Nephron (organoid): ENCODE measurements around the gene ABLIM2.

Experiments
- H3K27ac Mint-ChIP-seq, 3 experiments: 2 replicates each; pipeline ENCODE4 v1.8.0; 2020; ENCODE audit warnings: mixed read lengths in 3 of 3, mild to moderate bottlenecking in 2 of 3, moderate library complexity in 1 of 3
- H3K27me3 Mint-ChIP-seq: 2 replicates; pipeline ENCODE4 v1.8.0; 2021; ENCODE audit warnings: low read depth, mild to moderate bottlenecking, moderate library complexity, mixed read lengths
- H3K36me3 Mint-ChIP-seq: 2 replicates; pipeline ENCODE4 v1.8.0; 2020; ENCODE audit warnings: low read depth, mixed read lengths
- H3K4me1 Mint-ChIP-seq: 2 replicates; pipeline ENCODE4 v1.8.0; 2020; ENCODE audit warnings: mixed read lengths
- H3K4me3 Mint-ChIP-seq, 3 experiments: 2 replicates each; pipeline ENCODE4 v1.8.0; 2020; ENCODE audit warnings: mild to moderate bottlenecking in 3 of 3, mixed read lengths in 3 of 3, moderate library complexity in 2 of 3
- H3K9me3 Mint-ChIP-seq: 2 replicates; pipeline ENCODE4 v1.8.0; 2020; ENCODE audit warnings: mixed read lengths
- TF ChIP-seq, protein P1 (sequence below), 3 experiments: fragments of 200-600 bp; sonication (generic); IDR thresholded peaks; one replicate each; pipeline ENCODE4 v1.5.0; 2021; ENCODE audit warnings: antibody characterized with exemption in 3 of 3; ENCODE audit not compliant: unreplicated experiment in 3 of 3

ABLIM2 gene

GRCh38 chr4:8016527-8016926 is 142.1 kb downstream of the ABLIM2 start:
- H3K4me3 Mint-ChIP-seq, result no peak overlapping the region

GRCh38 chr4:8015512-8015911 is 143.1 kb downstream of the ABLIM2 start:
- Mint-ChIP-seq H3K27ac (no peak overlapping the region), H3K9me3 (no peaks in the 10 kb centered on the region), H3K4me3 (no peak overlapping the region)

More at GRCh38 chr4:8016527-8016926, 142.1 kb downstream of the ABLIM2 start:
- H3K27me3 Mint-ChIP-seq, result peaks cover 12% of the 10 kb centered on the region
- no peaks in the 10 kb centered on the region for H3K9me3 Mint-ChIP-seq
- TF ChIP-seq, protein P1, sequence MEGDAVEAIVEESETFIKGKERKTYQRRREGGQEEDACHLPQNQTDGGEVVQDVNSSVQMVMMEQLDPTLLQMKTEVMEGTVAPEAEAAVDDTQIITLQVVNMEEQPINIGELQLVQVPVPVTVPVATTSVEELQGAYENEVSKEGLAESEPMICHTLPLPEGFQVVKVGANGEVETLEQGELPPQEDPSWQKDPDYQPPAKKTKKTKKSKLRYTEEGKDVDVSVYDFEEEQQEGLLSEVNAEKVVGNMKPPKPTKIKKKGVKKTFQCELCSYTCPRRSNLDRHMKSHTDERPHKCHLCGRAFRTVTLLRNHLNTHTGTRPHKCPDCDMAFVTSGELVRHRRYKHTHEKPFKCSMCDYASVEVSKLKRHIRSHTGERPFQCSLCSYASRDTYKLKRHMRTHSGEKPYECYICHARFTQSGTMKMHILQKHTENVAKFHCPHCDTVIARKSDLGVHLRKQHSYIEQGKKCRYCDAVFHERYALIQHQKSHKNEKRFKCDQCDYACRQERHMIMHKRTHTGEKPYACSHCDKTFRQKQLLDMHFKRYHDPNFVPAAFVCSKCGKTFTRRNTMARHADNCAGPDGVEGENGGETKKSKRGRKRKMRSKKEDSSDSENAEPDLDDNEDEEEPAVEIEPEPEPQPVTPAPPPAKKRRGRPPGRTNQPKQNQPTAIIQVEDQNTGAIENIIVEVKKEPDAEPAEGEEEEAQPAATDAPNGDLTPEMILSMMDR (IDR thresholded peaks at IDR 0.05; ENCODE audit: unreplicated experiment in 3 of 3), result no peak
- no peak overlapping the region for H3K27ac Mint-ChIP-seq
- no peaks in the 10 kb centered on the region for H3K4me1 Mint-ChIP-seq
- H3K36me3 Mint-ChIP-seq, result no peaks in the 10 kb centered on the region

DNA sequence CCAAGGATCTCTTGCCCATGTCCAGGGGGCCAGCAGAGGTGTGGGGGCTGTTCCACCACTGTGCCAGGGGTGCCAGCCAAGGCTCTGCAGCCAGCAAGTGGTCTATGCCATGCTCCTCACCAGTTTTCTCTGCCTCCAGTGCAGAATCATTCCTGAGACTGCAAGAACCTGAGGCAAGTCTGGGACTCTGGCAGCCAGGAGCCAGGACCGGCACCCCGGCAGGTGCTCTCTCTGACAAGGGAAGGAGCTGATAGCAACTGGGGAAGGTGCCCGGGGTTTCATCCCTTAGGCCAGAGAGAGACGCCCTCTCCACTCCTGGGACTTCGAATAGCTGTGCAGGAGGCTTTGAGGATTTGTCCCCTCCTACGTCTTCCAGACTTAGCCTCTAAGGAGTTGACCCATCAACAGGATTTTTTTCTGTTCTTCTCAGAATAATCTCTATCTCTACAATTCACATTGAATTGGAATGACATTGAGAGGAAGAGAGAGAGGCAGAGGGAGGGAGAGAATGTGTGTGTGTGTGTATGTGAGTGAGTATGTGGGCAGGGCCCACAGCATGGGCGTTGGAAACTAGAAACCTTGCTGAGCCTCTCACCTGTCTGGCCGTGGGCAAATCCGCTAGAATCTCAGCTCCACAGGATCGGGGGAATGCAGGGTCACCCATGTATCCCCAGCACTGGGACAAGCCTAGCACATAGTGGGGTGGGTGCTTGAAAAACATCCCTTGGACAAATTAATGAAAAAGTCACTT is 144.5 kb downstream of the ABLIM2 start:
- Mint-ChIP-seq H3K36me3 (no peaks in the 10 kb centered on the region), H3K9me3 (no peaks in the 10 kb centered on the region), H3K27me3 (peaks cover 6% of the 10 kb centered on the region), H3K27ac (no peak overlapping the region), H3K4me1 (peaks cover 16% of the 10 kb centered on the region), H3K4me3 (no peak overlapping the region)
- TF ChIP-seq, protein P1 (IDR thresholded peaks at IDR 0.05; ENCODE audit: unreplicated experiment in 3 of 3), result no peak

More at GRCh38 chr4:8015512-8015911, 143.1 kb downstream of the ABLIM2 start:
- Mint-ChIP-seq H3K36me3 (no peaks in the 10 kb centered on the region), H3K4me1 (peaks cover 6% of the 10 kb centered on the region), H3K27me3 (peaks cover 12% of the 10 kb centered on the region)
- TF ChIP-seq, protein P1 (IDR thresholded peaks at IDR 0.05; ENCODE audit: unreplicated experiment in 3 of 3), result peak; percentile 24 to 48 (median 36)

GRCh38 chr4:8012517-8012916 is 146.1 kb downstream of the ABLIM2 start:
- Mint-ChIP-seq H3K4me3 (no peak overlapping the region), H3K36me3 (no peaks in the 10 kb centered on the region), H3K4me1 (peaks cover 24% of the 10 kb centered on the region), H3K27me3 (peaks cover 10% of the 10 kb centered on the region), H3K27ac (peak overlapping the region in 1 of 3 experiments; percentile 21), H3K9me3 (no peaks in the 10 kb centered on the region)
- TF ChIP-seq, protein P1 (IDR thresholded peaks at IDR 0.05; ENCODE audit: unreplicated experiment in 3 of 3), result no peak

GRCh38 chr4:8010618-8011017 is 148.0 kb downstream of the ABLIM2 start:
- peak overlapping the region; percentile 61 to 74 (median 69) for H3K4me3 Mint-ChIP-seq
- peak overlapping the region; percentile 82 to 91 (median 91) for H3K27ac Mint-ChIP-seq
- H3K36me3 Mint-ChIP-seq, result no peaks in the 10 kb centered on the region
- TF ChIP-seq, protein P1 (IDR thresholded peaks at IDR 0.05; ENCODE audit: unreplicated experiment in 3 of 3), result no peak
- peaks cover 10% of the 10 kb centered on the region for H3K27me3 Mint-ChIP-seq
- peaks cover 24% of the 10 kb centered on the region for H3K4me1 Mint-ChIP-seq
- no peaks in the 10 kb centered on the region for H3K9me3 Mint-ChIP-seq
